GM13977 (cell line): ENCODE measurements around the gene SYNJ2.

ENCODE experiments used
- DNase-seq: peaks from one replicate; pipeline ENCODE4 v3.0.0; 2012; ENCODE audit warnings: low spot score
- in situ Hi-C: fragments of 300-500 bp; cut with MboI; formaldehyde crosslinking; loops from one replicate; pipeline ENCODE4 v1.12.0; 2022; ENCODE audit warnings: low sequenced_read_pairs, low pct_unique_long_range_greater_than_20kb, mixed read lengths, inconsistent platforms; ENCODE audit not compliant: unreplicated experiment
- TF ChIP-seq, protein P1 (sequence below): IDR thresholded peaks from 2 replicates; pipeline ENCODE4 v1.5.1; 2012; ENCODE audit warnings: mild to moderate bottlenecking, control low read depth; ENCODE audit not compliant: insufficient read depth; ENCODE audit errors: extremely low read depth, missing control alignments

Gene SYNJ2

DNA sequence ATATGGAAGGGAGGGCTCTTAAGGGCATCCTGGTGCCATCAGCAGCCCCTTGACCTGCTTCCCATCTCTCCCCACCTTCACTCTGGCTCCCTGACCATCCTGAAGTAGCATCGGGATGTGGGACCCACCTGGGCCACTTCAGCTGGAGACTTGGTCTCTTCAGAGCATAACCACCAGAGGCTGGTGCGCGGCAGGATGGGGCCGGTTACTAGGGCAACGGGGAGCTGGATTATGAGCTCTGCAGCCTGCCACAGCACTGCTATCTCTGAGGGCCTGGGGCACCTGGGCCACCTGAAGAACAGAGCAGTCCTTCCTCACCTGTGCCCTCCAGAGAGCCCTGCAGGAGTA, 79.7 kb downstream of the SYNJ2 start:
- no peak for DNase-seq
- TF ChIP-seq, protein P1, sequence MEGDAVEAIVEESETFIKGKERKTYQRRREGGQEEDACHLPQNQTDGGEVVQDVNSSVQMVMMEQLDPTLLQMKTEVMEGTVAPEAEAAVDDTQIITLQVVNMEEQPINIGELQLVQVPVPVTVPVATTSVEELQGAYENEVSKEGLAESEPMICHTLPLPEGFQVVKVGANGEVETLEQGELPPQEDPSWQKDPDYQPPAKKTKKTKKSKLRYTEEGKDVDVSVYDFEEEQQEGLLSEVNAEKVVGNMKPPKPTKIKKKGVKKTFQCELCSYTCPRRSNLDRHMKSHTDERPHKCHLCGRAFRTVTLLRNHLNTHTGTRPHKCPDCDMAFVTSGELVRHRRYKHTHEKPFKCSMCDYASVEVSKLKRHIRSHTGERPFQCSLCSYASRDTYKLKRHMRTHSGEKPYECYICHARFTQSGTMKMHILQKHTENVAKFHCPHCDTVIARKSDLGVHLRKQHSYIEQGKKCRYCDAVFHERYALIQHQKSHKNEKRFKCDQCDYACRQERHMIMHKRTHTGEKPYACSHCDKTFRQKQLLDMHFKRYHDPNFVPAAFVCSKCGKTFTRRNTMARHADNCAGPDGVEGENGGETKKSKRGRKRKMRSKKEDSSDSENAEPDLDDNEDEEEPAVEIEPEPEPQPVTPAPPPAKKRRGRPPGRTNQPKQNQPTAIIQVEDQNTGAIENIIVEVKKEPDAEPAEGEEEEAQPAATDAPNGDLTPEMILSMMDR = no peak
- in situ Hi-C loops = no loop called here

DNA sequence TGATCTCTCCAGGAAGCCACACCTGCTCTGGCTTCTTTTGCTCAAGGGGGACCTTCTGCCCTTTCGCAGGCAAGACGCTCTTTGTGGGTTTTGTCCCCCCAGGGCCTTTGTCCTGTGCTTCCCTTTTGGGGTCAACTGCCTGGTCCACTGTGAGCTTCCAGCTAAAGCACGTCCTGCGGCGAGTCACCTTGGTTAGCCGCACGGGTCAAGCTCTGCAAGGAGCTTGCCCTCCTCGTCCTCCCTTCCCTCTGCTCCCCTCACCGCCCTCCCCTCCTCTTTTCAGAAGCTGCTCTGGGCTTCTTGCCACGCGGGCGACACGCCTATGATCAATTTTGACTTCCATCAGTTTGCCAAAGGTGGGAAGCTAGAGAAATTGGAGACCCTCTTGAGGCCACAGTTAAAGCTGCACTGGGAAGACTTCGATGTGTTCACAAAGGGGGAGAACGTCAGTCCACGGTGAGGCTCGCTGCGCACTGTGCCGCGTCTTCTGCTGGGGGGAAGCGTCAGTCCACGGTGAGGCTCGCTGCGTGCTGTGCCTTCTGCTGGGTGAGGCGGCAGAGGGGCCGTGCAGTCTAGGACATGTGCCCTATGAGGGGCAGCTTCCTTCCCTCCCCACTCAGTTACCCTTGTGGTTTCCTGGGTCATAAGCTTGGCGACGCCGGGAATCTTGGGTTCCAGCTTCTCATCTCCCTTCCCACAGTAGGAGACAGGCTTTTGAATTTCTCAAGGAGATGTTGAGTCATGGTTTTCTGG, 80.2 kb downstream of the SYNJ2 start:
- TF ChIP-seq, protein P1 = no peak
- DNase-seq = no peak
- in situ Hi-C loops = no loop called here

DNA sequence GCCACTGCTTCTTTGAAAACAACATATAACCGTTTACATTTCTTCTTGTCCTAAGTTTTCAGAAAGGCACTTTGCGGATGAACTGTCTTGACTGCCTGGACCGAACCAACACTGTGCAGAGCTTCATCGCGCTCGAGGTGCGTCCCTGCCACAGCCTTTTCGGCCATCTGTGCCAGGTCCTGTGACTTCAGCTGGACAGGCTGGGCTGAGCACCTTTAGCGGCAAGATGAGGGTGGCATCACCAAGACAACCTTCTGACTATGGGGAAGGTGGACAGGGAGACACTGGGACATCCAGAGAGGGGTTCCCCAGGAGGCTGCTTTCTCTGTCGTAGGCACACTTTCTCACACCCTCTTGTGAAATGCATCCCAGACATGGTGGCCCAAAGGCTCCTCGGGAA, 82.1 kb downstream of the SYNJ2 start:
- in situ Hi-C loops = no loop called here
- no peak for DNase-seq
- TF ChIP-seq, protein P1 = no peak

DNA sequence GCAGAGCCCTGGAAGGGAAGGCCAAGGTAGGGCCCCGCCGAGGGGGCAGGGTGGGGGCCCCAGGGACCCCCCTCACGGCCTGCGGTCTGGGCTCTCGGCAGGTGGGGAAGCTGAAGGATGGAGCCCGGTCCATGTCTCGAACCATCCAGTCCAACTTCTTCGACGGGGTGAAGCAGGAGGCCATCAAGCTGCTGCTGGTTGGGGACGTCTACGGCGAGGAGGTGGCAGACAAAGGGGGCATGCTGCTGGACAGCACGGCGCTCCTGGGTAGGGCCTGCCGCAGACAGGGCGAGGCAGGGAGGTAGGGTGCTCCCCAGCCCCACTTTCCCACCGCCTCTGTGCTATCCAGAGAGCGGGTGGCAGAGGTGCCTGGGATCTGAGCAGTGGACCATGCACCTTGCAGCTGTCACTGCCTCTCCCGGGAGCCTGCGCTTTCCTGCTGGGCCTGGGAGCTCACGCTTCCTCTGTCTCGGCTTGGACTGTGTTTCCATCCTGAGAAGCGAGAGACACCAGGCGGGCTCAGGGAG, 83.1 kb downstream of the SYNJ2 start:
- TF ChIP-seq, protein P1 = no peak
- DNase-seq = no peak
- in situ Hi-C loops = no loop called here

DNA sequence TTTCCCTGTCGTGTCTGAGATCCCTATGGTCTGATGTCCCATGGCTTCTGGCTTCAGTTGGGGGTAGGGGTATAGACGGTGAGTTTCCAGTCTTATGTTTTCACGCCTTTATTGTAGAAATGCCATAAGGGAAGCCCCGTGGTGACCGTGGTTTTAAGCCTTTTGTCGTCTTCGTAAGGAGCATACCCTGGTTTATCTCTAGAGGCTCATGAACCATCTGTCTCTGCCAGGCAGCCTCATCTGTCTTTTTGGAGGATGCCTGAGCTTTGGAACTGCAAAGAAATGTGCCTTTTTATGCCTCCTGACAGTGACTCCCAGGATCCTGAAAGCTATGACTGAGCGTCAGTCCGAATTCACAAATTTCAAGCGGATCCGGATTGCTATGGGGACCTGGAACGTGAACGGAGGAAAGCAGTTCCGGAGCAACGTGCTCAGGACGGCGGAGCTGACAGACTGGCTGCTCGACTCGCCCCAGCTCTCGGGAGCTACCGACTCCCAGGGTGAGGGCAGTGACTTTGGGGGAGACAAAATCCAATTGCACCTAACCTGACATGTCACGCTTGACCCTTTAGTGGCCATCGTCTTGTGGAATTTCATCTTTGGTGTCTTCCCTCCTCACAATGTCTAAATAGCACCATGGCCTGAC, 84.6 kb downstream of the SYNJ2 start:
- no peak for DNase-seq
- TF ChIP-seq, protein P1 = no peak
- in situ Hi-C loops = no loop called here

DNA sequence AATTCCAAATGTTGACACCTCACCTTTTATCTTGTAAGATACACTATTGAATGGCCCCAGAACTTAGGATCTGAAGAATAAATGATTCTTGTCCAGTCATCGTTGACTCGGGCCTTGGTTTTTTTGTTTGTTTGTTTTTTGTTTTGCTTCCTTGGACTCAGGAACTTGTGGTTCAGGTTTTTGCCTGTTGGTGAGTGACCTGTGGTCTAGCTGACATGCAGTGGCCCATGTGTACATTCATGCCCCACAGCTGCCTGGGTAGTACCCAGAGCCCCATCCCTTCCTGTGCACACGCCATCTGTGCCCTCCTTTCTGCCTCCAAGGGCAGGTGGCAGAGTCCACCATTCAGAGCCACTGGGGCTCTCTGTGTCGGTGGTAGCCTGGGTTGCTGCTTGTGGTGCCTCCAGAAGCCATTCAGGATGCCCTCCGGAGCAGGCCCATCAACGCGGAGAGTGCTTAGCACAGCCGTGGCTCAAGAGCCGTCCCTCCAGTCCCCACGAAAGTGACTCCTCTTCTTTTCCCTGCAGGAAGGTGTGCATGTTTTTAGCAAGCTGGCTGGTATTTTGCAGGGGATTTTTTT, 85.9 kb downstream of the SYNJ2 start:
- TF ChIP-seq, protein P1 = no peak
- in situ Hi-C loops = no loop called here
- DNase-seq = no peak
